ENCODE results near the gene HERC5.
"Not testable (repeated sequence)": the region's sequence is repeated elsewhere in the genome, so short reads cannot be mapped to it uniquely, and the experiment has no call there.

The HERC5 gene
- 56.2 to 90.4 reads per million in 2 donors for total RNA-seq

DNA sequence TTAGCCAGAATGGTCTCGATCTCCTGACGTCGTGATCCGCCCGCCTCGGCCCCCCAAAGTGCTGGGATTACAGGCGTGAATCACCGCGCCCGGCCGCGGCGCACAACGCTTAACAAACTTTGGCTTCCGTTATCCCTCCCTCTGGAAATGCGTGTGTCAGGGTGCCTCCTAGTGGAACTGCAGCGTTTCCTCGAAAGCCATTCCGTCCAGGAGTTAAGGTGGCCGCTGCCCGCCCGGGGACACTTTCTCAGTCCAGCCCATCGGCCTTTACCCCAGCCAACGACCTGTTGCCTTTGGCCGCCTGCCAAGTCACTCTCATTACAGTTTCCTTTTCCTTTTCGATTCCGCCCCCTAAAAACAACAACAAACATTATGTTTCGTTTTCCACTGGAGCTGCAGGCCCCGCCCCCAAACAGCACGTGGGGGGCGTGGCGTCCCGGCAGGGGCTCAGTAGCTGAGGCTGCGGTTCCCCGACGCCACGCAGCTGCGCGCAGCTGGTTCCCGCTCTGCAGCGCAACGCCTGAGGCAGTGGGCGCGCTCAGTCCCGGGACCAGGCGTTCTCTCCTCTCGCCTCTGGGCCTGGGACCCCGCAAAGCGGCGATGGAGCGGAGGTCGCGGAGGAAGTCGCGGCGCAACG is at the start of gene HERC5:
Gene HERC5, plus strand, starts transcription at position 450 of the 637 bp plus-strand sequence. Its CDS starts 151 bp downstream, at position 601.
- DNase-seq, result peak; percentile 90

DNA sequence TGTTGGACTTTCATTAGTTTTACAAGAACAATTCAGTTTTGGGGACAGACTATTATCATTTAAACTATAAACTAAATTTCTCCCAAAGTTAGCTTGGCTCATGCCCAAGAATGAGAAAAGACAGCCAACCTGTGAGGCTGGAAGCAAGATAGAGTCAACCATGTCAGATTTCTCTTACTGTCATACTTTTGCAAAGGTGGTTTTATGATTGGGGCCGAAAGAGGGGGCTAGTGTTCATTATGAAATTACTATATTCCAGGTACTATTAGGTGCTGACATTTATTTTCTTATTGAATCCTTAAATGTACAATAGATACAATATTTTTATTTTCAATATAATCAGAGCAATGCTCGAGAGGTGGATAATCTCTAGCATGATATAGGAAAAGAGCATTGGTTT is 47.7 kb upstream of the HERC5 start:
- DNase-seq, result no peak

DNA sequence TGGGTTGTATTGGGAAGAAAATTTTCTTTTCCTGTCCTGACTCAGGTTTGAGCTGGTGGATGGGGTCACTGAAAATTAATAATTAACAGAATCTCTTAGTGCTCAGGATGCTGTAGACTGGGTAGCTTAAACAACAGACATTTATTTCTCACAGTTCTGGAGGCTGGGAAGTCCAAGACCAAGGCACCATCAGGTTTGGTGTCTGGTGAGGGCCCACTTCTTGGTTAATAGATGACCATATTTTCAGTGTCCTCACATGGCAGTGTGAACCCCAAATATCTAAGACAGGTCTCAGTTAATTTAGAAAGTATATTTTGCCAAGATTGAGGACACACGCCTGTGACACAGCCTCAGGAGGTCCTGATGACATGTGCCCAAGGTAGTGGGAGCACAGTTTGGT is 47.1 kb upstream of the HERC5 start:
- no peak for DNase-seq

DNA sequence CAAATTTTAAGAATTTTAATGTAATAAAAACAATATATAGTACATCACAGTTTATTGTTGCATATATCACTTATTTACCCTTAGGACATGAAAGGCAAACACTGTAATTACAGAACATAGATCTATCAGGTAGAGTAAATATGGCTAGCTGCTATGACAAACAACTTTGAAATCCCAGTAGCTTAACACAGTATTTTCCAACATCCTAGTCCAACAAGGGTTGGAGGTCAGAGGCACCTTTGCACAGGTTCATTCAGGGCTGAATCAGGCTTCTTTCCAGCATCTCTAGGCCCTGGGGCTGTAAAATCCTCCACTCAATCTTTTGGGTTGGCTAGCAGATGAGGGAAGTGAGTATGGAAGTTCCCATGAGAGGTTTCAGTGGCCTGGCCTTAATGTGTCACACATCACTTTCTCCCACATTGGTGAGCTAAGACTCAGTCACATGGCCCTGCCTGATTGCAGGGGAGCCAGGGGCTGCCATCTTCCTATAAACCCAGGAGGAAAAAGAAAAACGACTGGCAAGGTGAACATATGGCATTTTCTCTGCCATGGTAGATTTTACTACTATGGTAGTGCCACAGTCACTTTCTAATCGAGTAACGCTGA is 45.3 kb upstream of the HERC5 start:
- no peak for DNase-seq

DNA sequence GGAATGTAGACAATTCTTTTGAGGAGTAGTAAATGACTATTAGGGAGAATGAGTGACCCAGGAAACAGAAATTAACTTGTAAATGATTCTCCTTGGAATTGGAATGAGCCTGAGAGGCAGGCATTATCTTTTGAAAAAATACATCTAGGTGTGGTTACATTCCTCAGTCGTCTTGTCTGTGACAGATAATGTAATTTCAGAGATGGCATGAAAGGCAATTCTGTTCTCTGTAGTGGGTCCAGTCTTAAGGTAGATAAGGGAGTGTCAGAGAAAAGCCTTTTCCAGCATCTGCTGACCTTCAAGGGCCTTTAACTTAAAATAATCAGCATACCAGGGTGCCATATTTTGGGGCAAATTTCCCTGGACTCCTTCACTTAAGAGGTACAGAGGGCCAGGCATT is 43.1 kb upstream of the HERC5 start:
- no peak for DNase-seq

DNA sequence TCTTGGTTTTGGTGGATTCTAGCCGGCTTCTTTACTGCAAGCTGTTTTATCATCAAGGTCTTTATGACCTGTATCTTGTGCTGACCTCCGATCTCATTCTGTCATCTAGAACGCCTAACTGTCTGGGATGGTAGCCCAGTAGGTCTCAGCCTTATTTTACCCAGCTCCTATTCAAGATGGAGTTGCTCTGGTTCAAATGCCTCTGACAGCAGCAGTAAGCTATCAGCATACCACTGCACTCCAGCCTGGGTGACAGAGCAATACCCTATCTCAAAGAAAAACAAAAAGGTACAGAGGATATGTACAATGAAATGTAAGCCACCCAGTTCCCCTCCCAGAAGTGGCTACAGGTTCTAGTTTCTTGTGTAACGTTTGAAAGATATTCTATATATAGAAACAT is 42.2 kb upstream of the HERC5 start:
- no peak for DNase-seq

DNA sequence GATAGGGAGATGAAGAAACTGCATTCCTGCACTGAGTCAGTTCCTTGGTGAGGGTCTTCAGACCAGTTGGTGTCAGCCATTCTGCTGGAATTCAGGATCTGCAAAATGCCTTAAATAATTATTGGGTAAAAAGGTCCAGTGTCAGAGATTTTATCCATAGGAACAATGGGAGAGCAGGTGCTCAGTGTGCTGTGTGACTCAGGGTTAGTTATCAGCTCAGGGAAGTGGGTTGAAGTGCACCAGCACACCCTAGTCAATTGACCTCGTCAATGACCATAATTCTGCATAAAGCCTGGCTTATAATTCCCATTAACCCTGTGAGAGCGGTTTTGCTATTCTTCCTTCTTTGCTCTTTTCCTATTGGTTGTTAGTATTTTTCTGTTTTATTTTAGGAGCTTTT is 40.9 kb upstream of the HERC5 start:
- no peak for DNase-seq

DNA sequence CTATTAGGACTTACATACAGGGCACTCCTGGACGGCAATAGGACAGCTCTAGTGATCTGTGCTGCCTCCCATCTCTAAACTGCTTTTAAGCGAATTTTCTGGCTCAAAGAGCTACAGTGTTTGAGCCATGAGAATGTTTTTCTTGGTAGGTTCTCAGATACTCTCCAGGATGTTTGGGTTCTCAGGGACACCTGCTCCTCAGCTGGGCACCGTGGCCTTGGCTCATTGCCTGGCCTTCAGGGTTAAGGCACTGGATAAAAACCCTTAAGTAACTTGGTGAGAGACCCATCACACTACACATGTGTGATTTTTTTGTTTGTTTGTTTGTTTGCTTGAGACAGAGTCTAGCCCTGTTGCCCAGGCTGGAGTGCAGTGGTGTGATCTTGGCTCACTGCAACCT is 38.5 kb upstream of the HERC5 start:
- DNase-seq, result no peak

DNA sequence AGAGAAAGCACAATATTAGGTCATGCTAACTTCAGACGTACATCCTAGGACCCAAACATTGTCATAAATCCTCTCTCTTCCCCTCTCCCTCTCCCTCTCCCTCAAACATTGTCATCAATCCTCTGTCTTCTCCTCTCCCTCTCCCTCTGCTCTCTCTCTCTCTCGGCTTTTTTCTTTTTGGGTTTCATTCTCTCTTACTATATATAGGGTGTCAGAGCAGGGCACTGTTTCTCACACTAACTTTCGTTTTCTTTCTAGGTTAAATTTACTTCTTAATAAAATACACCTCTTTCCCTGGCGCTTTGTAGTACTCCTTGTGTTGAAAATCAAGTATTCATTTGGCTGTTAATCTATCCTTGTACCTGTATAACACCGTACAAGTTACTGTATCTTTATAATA is 37.0 kb upstream of the HERC5 start:
- no peak for DNase-seq

DNA sequence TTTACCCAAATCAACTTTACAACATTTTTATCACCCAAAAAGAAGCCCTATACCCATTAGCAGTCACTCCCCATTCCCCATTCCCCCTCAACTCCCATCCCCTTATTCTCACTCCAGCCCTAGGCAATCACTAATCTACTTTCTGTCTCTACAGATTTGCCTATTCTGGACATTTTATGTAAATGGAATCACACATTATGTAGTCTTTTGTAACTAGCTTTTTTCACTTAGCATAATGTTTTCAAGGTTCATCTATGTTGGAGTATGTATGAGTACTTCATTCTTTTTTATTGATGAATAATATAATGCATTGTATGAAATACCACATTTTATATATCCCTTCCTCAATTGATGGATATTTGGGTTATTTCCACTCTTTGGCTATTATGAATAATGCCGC is 36.1 kb upstream of the HERC5 start:
- DNase-seq, result no peak

DNA sequence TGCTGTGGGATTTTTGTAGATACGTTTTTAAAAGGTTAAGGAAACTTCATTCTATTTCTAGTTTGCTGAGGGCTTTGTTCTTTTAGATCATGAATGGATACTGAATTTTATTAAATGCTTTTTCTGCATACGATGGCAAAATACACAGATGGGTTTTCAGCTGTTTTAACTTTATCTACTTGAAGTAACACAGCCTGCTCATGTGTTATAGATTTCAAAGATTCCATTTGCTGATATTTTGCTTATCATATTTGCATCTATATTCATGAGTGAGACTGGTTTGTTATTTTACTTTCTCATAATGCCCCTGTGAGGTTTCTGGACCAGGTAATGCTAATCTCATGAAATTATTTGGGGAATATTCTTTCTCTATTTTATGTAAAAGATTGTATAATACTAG is 34.5 kb upstream of the HERC5 start:
- no peak for DNase-seq

DNA sequence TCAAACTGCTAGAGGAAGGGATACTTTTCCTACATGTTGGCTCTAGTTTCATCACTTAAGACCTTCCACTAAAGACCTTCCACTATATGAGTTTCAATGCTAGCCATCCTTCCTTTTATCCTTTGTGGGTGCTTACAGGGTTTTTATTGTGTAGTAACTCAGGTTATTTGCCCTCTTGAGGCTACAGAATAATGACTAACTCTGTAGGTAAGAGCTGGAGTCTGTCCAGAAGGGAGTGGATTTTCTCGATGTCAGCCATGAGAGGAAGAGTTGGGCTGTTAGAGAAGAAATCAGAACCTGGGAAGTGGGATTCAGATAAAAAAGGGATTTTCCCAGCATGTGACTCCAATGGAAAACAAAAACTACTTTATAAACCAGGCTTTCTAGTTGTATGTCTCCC is 27.5 kb upstream of the HERC5 start:
- DNase-seq, result no peak

DNA sequence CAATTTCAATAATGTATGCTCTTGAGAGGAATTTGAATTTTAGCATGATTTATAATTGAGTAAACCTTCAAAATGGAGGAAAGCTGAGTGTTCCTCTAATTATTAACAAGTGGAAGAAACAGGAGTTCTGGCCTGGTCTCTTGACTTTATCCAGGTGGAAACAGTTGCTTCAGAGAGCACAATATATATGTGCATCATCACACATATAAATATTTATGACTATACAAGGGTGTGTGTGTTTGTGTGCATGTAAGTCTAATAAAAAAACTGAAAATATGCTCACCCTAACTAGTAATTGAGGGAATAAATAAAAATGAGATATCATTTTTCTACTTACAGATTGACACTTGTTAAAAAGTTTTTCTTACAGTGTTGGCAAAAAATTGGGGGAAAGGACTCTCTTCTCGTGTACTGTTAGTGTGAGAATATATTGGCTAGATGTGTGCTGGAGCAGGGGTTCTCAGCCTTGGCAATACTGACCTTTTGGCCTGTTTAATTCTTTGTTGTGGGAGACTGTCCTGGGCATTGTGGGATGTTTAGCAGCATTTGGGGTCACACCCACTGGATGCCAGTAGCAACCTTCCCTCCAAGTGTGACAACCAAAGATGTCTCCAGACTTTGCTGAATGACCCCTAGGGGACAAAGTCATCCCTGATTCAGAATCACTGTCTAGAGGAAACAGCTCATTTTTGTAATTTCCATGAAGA is 20.8 kb upstream of the HERC5 start:
- DNase-seq, result no peak

DNA sequence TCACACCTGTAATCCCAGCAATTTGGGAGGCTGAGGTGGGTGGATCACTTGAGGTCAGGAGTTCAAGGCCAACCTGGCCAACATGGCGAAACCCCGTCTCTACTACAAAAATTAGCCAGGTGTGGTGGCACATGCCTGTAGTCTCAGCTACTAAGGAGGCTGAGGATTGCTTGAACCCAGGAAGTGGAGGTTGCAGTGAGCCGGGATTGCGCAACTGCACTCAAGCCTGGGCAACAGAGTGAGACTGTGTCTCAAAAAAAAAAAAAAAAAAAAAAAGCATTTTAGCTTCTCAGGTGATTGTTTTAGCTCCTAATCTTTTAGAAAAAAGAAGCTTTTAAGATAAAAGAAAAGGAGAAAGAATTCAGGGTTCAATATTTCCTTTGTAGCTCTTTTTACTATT is 19.0 kb upstream of the HERC5 start:
- not testable (repeated sequence) for DNase-seq

DNA sequence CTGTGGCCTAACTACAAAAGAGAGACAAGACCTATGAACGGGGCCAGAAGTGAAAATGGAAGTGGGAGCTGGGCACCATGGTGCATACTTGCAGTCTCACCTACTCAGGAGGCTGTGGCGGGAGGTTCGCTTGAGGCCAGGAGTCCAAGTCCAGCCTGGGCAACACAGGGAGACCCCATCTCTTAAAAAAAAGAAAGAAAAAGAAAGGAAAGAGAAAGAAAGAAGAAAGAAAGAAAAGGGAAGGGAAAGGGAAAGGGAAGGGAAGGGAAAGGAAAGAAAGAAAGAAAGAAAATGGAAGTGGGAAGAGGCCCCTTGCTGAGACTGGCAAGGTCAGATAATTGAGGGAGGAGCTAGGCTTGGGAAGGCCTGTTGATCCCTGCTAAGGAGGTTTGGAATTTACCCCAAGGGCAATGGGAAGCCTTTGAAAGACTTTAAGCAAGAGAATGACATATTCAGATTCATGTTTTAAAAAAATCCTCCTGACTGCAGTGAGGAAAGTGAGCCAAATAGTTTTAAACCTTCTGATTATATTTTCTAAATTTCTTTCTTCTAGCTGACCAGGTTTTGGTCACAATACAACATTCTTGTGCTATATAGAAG is 17.7 kb upstream of the HERC5 start:
- no peak for DNase-seq

DNA sequence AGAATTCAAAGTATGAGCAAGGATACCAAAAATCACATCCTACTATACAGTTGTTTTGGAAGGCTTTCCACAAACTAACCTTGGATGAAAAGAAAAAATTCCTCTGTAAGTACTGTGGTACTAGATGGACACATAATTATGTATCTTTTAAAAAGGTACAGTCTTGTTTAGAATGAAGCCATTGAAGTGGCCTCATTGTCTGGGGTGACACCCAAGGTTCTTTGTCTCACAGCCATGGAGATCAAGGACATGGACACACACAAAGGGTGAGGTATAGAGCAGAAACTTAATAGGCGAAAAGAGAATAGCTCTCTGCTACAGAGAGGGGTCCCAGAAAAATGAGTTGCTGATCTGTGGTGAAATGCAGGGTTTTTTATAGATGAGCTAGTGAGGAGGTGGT is 16.8 kb upstream of the HERC5 start:
- no peak for DNase-seq

DNA sequence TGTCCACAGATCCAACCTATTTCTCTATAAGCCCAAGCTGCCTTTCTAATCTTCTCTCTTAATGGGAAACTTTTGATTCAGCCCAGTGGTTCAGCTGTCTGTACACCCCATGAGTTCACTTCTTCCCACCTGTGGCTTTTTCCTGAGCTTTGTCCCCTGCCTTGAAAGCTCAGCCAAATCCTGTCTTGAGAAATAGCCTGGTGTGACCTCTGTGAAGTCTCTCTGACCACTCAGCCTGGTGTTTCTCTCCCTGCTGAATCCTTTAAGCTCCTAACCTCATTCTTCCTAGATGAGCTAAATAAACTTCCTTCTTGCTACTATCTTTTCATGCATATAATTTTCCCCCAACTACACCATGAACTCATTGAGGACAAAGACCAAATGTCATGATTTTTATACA is 15.2 kb upstream of the HERC5 start:
- DNase-seq, result no peak

DNA sequence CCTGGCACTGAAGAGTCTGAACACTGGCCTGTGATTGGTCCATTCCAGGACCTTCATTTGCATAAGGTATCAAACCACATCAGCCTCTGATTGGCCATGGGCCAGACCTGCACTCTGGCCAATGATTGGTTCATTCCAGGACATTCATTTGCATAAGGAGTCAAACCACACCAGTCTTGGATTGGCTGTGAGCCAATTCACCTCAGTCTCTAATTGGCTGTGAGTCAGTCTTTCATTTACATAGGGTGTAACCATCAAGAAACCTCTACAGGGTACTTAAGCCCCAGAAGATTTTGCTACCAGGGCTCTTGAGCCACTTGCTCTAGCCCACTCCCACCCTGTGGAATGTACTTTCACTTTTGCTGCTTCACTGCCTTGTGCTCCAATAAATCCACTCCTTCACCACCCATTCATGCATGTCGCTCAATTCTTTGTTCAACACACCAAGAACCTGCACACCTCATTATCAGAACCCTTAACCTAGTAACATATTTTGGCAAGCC is 14.2 kb upstream of the HERC5 start:
- DNase-seq, result no peak

DNA sequence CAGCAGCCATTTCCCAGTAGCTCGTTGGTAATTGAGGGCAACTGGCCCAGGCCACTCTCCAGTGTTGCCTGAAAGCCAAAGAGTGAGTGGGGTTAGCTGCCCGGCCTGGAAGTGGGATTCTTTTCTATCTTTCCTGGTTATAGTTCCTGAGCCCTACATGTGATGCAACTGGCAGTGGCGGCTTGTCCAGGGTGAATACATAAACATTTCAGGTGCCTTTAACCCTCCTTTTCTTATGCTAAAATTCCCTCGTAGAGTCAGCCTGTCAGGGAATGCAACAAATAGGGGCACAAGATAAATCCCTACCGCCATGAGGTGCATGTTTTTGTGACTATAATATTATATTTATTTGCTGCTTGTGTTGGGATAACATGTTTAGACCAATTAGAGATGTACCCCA is 13.4 kb upstream of the HERC5 start:
- DNase-seq, result no peak

DNA sequence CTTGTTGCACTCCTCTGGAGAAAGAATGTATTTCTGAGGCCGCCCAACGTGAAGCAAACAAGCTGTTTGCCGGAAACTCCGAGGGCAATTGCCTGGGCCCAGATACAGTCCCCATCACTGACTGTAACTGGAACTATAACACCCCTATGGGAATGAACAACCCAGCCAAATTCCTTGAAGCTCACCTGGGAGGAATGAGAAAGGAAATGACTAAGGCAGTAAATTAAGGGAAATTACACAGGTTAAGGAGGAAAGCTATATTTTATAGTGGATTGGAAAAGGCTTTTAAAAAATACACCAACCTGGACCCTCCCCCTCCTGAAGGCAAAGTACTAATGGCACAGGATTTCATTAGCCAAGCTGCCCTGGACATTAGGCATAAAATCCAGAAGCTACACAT is 11.7 kb upstream of the HERC5 start:
- no peak for DNase-seq

DNA sequence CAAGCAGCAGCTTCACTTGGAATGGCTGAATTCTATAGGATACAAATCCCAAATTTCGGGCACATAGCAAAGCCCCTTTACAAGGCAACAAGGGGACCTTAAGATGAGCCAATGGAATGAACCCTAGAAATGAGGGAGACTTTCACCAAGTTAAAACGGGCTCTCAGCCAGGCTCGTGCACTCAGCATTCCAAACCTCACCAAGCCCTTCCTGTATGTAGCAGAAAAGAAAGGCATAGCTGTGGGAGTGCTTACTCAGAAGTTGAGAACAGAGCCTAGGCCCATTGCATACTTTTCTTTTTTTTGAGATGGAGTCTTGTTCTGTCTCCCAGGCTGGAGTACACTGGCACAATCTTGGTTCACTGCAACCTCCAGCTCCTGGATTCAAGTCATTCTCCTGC is 10.8 kb upstream of the HERC5 start:
- DNase-seq, result no peak

DNA sequence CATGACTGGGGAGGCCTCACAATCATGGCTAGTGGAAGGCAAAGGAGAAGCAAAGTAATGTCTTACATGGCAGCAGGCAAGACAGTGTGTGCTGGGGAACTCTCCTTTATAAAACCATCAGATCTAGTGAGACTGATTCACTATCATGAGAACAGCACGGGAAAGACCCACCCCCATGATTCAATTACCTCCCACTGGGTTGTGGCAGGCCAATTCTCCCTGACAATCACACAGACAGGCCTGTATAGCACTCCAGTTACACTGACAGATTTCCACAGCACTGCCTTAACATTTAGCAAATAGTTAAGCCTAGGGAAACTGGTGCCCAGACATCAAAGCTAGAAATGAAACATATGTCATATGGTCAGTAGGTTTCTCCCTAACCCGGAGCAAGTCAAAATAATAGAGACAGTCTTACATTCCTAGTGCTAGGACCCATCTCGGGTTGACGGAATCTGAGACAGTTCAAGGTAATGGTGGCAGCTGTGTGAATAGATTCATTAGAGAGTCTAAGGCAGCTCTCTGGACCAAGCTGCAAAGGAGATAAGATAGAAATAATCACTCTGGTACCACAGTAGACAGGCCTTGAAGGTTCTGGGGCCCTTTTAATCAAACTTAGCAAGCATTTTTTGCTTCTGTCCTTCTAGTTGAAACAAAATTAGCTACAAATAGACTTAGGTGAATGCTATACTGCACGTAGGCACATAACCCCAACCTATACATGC is 9.4 kb upstream of the HERC5 start:
- no peak for DNase-seq

DNA sequence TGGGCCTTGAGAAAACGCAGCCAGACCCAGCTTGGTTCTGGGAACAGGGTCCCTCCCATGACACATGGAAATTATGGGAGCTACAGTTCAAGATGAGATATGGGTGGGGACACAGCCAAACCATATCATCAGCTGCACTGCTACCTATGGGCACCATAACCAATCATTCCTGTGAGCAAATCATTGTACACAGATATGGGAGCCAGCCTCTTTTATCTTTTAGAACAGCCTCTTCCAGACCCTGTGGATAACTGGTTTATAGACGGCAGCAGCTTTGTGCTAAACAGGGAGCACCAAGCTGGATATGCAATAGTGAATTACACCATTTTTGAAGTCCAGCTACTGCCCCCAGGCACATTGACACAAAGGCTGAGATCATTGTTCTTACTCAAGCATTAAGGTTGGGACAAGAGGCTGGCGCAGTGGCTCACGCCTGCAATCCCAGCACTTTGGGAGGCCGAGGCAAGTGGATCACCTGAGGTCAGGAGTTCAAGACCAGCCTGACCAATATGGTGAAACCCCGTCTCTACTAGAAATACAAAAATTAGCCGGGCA is 8.6 kb upstream of the HERC5 start:
- DNase-seq, result not testable (repeated sequence)

Measured in T-helper 9 cell (primary cell).